Vagina (tissue), 2 donors: Measurements from ENCODE around the gene CDK1.

Source experiments
- POLR2A ChIP-seq, 2 donors: fragments of 450-650 bp; IDR thresholded peaks; one replicate each; pipeline ENCODE4 v1.6.1; 2017; ENCODE audit warnings: antibody characterized with exemption in 2 of 2, mild to moderate bottlenecking in 2 of 2, moderate library complexity in 2 of 2
- TF ChIP-seq, protein P1 (sequence below), 3 experiments: fragments of 450-650 bp in 2 of 3; fragments of 200-600 bp in 1 of 3; sonication (generic) in 1 of 3; IDR thresholded peaks; one replicate each; pipeline ENCODE4 v1.5.1; 2017 to 2019; ENCODE audit warnings: antibody characterized with exemption in 3 of 3, mild to moderate bottlenecking in 2 of 3, moderate library complexity in 2 of 3

DNA sequence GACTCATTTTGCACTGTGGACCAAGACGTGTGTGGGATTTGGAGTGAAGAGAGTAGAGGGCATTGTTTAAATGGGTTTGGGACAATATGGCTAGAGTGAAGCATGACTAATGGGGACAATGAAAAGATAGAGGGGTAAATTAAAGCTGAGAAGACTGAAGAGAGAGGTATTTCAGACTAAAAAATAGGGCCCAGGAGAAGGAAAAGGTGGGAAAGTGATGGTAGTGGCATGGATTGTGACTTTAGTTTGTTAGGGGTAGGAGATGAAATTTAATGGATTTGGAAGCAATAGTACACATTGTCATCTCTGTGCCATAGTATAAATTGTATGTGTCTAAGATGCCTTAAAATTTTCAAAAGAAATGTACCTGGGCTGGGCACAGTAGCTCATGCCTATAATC is 18.2 kb downstream of the CDK1 start:
- TF ChIP-seq, protein P1, sequence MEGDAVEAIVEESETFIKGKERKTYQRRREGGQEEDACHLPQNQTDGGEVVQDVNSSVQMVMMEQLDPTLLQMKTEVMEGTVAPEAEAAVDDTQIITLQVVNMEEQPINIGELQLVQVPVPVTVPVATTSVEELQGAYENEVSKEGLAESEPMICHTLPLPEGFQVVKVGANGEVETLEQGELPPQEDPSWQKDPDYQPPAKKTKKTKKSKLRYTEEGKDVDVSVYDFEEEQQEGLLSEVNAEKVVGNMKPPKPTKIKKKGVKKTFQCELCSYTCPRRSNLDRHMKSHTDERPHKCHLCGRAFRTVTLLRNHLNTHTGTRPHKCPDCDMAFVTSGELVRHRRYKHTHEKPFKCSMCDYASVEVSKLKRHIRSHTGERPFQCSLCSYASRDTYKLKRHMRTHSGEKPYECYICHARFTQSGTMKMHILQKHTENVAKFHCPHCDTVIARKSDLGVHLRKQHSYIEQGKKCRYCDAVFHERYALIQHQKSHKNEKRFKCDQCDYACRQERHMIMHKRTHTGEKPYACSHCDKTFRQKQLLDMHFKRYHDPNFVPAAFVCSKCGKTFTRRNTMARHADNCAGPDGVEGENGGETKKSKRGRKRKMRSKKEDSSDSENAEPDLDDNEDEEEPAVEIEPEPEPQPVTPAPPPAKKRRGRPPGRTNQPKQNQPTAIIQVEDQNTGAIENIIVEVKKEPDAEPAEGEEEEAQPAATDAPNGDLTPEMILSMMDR (IDR thresholded peaks at IDR 0.05), result no peak
- no peak for TF ChIP-seq POLR2A (IDR thresholded peaks at IDR 0.05)
